Stimulated activated CD4-positive, alpha-beta T cell treated with anti-CD3 and anti-CD28 coated beads, TNF-alpha, amount 100 ng/mL, for 24 hours (primary cell): ENCODE measurements around the gene SPZ1.
"Not testable (repeated sequence)": the region's sequence is repeated elsewhere in the genome, so short reads cannot be mapped to it uniquely, and the experiment has no call there.

Experiments
- DNase-seq, 3 experiments: peaks; one replicate each; pipeline ENCODE4 v3.0.0-alpha.2; 2020; ENCODE audit warnings: low read depth in 3 of 3

The SPZ1 gene, protein sequence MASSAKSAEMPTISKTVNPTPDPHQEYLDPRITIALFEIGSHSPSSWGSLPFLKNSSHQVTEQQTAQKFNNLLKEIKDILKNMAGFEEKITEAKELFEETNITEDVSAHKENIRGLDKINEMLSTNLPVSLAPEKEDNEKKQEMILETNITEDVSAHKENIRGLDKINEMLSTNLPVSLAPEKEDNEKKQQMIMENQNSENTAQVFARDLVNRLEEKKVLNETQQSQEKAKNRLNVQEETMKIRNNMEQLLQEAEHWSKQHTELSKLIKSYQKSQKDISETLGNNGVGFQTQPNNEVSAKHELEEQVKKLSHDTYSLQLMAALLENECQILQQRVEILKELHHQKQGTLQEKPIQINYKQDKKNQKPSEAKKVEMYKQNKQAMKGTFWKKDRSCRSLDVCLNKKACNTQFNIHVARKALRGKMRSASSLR

DNA sequence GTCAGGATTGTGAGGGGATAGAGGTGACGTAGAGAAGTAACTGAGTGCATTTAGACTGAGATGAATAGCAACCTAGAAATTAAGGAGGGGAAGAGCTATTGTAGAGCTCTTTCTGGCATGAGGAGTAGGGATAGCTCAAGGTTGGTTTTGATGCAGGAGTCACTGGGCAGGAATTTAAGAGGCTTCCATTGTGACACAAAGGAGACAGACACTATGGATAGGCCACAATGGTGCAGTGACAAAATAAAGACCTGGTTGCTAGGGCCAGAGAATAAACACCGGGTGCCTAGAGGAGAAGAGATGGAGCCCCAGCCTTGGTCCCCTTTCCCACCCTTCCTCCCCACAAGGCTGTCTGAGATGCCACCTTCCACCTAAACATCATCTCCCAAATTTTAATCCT is at the start of gene SPZ1:
Gene SPZ1 (plus strand): TSS at position 301 of the 400 bp plus-strand sequence. CDS start 214 bp downstream, outside the sequence.
- DNase-seq = no peak

DNA sequence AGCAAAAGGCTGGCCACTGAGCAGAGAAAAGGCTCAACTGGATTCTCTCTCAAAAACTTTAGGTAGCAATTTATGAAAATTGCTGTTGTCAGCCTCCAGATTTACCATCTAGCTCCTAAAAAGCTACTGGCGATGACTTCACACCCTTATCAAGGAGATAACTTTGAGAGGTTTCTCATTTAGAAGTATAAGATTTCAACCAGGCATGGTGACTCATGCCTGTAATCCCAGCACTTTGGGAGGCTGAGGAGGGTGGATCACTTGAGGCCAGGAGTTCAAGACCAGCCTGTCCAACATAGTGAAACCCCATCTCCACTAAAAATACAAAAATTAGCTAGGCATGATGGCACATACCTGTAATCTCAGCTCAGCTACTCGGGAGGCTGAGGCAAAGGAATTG is 49.3 kb upstream of the SPZ1 start:
- DNase-seq = not testable (repeated sequence)

DNA sequence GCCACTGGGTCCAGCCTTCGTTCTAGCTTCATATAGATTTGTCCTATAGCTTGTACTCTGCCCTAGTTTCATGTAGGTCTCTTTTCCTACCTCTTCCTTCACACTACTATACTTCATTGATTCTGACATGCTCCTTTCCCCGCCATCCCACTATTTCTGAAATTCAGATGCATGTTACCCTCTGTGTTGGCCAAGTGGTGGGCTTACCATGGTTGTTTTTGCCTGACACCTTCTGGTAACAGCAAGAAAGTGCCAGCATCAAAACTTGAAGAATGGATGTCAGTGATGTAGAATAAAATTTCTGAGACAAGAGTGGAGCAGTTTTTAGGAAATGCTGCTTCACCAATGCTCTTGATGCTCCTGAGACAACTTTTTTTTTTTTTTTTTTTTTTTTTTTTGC is 44.5 kb upstream of the SPZ1 start:
- DNase-seq = no peak

DNA sequence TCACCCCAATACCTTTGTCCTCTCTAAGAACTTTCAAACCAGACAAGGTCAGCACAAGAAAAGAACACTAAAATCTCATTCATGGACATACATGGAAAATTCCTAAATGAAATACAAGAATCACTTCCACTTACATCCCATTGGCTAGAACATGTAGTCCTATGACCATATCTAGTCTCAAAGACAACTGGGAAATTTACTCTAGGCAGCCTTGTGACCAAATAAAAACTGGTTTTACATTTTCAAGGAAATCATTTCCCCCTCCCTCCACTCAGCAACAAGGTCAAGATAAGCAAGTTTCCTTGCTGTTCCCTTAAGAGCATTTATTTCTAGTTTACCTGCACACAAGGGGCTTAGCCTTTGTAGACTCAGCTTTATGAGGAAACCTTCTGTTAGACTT is 43.6 kb upstream of the SPZ1 start:
- DNase-seq = no peak

DNA sequence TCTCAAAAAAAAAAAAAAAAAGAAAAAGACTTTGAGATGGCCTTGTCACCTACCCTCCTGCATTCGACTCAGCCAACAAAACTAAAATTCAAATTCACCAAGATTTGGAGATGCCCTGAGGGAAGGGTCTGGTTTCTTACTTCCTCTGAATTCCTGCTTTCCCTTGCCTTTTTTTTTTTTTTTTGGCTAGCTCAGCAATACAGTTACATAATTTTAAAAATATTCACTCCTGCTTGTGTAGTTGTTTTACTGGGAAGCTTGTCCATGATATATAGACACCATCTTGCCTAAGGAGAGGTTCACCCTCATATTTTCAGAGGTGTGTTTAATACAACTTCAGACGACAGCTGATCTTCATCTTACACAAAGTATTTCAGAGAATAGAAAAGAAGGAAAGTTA is 42.6 kb upstream of the SPZ1 start:
- no peak for DNase-seq

DNA sequence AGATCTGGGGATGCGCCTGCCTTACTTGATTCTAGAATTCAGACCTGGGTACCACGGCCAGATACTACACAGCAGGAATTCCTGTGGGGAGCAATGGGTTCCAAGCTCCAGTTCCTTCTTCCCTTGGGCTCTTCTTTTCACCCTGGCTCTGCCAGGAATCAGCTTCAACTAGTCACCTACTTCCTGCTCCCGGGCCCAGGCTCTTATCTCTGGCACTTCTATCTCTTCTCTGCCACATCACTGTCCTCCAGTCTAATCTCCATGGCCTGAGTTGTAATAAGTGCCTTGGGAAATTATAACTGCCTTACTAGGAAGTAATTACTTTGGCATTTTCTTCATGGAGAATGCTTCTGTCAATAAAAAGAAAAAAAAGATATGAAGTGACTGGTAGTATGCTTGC is 37.7 kb upstream of the SPZ1 start:
- no peak for DNase-seq

DNA sequence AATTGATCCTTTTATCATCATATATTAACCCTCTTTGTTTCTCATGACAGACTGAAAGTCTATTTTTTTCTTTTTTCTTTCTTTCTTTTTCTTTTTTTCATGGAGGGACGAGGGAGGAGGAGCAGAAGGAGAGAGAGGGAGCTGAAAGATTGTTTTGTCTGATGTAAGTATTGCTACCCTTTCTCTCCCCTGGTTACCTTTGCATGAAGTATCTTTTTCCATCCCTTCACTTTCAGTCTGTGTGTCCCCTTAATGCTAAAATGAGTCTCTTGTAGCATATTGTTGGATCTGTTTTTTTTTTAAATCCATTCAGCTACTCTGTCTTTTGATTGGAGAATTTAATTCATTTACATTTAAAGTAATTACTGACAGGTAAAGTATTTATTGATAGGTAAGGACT is 36.4 kb upstream of the SPZ1 start:
- no peak for DNase-seq

GRCh38 chr5:80284720-80285119 is 35.1 kb upstream of the SPZ1 start:
- no peak for DNase-seq

DNA sequence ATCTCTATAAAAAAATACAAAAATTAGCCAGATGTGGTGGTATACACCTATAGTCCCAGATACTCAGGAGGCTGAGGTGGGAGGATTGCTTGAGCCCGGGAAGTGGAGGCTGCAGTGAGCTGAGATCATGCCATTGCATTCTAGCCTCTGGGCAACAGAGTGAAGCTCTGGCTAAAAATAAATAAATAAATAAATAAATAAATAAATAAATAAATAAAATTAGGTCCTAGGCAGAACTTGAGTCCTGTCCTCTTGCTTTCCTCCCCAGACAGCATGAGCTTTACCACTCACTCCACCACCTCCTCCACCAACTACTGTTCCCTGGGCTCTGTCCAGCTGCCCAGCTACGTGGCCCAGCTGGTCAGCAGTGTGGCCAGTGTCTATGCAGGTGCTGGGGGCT is 31.6 kb upstream of the SPZ1 start:
- no peak for DNase-seq

DNA sequence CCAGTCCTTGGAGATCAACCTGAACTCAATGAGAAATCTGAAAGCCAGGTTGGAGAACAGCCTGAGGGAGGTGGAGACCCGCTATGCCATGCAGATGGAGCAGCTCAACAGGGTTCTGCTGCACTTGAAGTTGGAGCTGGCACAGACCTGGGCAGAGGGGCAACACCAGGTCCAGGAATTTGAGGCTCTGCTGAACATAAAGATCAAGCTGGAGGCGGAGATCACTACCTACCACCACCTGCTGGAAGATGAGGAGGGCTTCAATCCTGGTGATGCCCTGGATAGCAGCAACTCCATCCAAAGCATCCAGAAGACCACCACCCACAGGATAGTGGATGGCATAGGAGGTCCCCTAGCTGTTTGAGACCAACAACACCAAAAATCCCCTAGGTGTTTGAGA is 30.5 kb upstream of the SPZ1 start:
- no peak for DNase-seq

DNA sequence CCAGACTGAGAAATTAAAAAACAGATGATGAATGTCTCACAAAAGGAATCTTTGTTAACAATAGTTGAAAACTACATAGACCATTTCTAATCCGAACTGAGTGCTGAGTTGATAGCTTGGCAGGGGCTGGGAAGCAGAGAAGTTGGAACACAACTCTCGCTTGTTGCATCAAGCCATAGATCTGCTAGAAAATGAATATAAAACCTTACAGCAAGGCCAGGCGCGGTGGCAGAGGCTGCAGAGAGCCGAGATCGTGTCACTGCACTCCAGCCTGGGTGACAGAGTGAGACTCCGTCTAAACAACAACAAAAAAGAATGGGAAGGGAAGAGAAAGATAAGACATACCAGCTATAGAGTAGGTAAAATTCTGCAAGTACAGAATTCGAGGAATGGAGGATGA is 28.0 kb upstream of the SPZ1 start:
- no peak for DNase-seq

DNA sequence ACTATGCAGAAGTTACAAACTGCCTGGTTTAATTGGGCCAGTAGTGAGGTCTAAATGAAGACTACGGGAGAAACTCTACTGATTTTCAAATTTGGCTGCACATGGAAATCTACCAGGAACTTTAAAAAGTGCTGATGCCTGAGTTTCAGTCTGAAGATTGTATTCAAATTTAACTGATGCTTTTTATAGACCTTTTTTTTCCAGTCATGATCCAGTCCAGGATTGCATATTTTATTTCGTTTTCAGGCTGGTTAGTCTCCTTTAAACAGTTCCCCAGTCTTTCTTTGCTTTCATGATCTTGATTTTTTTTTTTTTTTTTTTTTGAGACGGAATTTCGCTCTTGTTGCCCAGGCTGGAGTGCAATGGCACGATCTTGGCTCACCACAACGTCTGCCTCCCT is 23.7 kb upstream of the SPZ1 start:
- DNase-seq = no peak

GRCh38 chr5:80299601-80300000 is 20.2 kb upstream of the SPZ1 start:
- no peak for DNase-seq

DNA sequence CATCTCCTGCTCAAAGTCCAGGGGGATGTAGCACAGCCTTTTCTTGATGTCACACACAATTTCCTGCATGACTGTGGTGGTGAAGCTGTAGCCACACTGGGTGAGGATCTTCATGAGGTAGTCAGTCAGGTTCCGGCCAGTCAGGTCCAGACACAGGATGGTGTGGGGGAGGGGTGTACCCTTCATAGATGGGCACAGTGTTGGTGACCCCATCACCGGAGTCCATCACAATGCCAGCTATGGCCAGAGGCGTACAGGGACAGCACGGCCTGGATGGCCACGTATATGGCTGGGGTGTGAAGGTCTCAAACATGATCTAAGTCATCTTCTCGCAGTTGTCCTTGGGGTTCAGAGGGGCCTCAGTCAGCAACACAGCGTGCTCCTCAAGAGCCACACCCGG is 19.7 kb upstream of the SPZ1 start:
- no peak for DNase-seq

- not testable (repeated sequence) for DNase-seq
Measured at GRCh38 chr5:80300796-80301195, 19.0 kb upstream of the SPZ1 start.

DNA sequence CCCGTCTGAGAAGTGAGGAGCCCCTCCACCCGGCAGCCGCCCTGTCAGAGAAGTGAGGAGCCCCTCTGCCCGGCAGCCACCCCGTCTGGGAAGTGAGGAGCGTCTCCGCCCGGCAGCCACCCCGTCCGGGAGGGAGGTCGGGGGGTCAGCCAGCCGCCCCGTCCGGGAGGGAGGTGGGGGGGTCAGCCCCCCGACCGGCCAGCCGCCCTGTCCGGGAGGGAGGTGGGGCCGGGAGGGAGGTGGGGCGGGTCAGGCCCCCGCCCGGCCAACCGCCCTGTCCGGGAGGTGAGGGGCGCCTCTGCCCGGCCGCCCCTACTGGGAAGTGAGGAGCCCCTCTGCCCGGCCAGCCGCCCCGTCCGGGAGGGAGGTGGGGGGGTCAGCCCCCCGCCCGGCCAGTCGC is 18.5 kb upstream of the SPZ1 start:
- DNase-seq = not testable (repeated sequence)

DNA sequence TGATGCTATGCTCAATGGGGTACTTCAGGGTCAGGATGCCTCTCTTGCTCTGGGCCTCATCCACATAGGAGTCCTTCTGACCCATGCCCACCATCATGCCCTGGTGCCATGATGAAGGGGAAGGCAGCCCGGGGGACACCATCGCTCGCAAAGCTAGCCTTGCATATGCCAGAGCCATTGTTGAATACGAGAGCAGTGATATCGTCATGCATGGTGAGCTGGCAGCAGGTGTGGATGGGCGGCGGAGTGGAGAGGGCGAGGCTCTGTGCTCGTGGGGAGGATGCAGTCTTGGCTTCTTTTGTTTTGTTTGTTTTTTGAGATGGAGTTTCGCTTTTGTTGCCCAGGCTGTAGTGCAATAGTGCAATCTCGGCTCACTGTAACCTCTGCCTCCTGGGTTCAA is 17.2 kb upstream of the SPZ1 start:
- DNase-seq = no peak

DNA sequence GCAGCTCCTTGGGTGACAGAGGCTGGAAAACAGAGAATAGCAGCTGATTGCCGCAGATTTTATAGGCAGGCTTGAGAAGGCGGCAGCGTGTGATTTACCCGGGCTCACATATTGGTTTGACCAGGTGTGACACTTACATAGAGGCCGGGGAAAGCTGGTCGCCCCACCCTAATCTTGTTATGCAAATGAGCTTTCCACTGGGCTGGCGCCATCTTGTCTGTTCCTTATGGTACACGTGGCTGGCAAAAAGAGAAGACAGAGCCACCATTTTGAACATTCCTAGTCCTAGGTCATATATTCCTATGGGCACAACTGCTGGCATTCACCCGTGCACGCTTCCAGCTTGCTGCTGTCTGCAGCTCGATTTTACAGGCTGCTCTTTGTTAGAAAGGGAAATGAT is 11.3 kb upstream of the SPZ1 start:
- no peak for DNase-seq

DNA sequence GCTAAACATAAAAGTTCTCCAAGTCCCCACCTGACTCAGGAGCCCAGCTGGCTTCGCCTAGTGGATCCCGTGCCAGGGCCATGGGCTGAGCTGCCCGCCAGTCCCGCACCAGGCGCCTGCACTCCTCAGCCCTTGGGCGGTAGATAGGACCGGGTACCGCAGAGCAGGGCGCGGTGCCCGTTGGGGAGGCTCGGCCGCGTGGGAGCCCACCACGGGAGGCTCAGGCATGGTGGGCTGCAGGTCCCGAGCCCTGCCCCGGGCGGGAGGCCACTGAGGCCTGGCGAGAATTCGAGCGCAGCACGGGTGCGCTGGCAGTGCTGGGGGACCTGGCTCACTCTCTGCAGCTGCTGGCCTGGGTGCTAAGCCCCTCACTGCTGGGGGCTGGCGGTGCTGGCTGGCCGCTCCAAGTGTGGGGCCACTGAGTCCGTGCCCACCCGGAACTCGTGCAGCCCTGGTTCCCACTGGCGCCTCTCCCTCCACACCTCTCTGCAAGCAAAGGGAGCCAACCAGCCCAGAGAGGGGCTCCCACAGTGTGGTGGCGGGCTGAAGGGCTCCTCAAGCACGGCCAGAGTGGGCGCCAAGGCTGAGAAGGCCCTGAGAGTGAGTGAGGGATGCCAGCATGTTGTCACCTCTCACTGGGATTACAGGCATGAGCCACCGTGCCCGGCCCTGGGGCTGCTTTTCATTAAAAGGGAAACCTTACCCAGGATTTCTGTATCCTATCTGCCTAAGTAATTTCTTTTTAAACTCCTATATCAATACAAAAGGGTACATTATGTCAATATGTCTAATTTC is 9.7 kb upstream of the SPZ1 start:
- DNase-seq = no peak

GRCh38 chr5:80315244-80315643 is 4.6 kb upstream of the SPZ1 start:
- no peak for DNase-seq

DNA sequence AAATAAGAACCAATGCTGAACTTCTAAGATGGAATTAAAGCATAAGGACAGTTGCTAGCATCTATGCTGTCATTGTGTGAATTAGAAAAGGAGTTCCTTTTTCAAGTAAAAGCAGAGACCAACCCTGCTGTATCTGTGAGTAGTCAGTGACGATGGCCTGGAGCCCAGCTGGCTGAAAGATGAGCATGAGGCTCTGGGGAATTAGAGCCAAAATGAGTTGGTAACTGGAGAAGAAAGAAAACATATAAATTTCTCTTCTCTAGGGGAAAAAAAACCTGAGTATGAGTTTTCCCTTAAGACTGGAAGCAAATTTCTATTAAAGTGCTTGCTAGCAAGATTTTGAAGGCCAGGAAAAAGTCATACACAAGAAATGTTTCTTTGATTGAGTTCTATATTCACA is 1.6 kb upstream of the SPZ1 start:
- DNase-seq = no peak

GRCh38 chr5:80324912-80325311 is 5.1 kb downstream of the SPZ1 start:
- no peak for DNase-seq

- DNase-seq = no peak
Measured at GRCh38 chr5:80326468-80326867, 6.7 kb downstream of the SPZ1 start.
